HuH-7.5 (cell line): ENCODE measurements around the gene SIAH3.

Experiments
- DNase-seq: peaks from one replicate; pipeline ENCODE4 v3.0.0; 2011; ENCODE audit warnings: low spot score

The SIAH3 gene

GRCh38 chr13:45820106-45820838 lies 31.3 kb downstream of the SIAH3 start:
- DNase-seq, result no peak

GRCh38 chr13:45817833-45818232 lies 33.7 kb downstream of the SIAH3 start:
- DNase-seq, result no peak

DNA sequence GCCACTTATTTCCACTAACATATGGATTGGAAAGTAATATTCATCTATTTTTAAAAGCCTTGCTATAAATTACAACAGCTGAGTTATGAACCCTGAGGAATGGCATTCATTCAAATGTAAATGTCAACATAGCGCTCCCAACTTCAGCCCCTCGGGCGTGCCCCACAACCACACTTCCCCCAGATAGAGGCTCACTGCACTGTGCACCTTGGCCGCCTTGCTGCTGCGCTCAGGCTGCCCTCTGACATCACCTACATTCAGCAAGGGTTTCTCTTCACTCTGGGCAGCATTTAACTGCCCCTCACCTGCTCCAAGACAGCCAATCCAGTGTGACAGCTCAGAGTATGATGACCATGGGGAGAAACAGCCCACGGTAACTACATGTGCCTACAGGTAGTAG lies 35.1 kb downstream of the SIAH3 start:
- no peak for DNase-seq

DNA sequence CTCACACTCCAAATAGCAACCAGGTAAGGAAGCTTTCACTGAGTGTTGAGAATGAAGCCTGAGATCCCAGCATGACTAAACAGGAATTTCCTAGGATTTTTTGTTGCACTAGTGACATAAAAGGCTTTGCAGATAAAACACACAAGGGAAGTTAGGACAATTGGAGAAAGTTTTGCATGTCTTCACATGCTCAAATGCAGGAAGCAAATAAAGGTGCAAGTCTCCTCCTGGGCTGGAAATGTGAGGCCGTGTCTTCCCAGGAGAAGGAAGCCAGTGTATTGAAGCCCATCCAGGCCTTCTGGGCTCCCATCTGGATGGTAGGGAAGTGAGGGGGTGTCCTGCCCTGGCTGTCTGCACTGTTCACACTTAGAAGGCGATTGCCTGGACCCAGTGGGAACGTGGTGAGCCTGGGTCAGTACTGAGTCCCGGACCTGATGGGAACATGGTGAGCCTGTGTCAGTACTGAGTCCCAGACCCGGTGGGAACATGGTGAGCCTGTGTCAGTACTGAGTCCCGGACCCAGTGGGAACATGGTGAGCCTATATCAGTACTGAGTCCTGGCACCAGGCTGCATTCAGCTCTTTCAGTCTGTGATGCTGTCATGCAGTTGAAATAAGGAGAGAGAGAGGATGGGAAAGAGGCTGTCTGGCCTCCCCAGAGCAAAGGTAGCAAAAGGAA lies 38.7 kb downstream of the SIAH3 start:
- DNase-seq, result no peak

- no peak for DNase-seq
Observed at GRCh38 chr13:45811891-45812694, 39.5 kb downstream of the SIAH3 start.

DNA sequence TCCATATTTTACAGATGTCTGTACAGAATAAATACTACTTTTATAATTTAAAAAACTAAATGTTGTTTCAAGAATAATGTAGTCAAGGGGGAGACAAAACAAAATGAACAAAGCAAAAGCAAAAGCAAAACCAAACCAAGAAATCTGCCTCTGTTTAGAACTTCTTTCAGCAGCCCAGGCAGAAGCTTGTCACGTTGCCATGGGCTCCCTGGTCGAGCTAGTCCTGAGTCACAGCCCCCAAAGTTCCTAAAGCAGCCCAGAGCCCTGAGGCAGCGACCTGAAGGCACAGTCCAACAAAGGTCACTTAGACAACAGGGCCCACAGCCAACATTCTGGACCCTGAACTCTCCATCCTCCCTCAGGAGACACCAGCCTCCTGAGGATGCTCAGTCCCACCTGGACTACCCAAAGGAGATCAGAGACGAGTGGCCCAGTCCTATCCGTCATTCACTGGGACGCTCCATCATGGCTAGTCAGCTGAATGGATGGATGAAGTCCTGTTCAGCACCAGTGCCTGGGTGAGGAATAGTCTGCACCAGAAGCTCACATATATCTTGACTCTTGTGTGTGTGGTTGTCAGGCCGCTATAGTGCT lies 41.7 kb downstream of the SIAH3 start:
- no peak for DNase-seq

DNA sequence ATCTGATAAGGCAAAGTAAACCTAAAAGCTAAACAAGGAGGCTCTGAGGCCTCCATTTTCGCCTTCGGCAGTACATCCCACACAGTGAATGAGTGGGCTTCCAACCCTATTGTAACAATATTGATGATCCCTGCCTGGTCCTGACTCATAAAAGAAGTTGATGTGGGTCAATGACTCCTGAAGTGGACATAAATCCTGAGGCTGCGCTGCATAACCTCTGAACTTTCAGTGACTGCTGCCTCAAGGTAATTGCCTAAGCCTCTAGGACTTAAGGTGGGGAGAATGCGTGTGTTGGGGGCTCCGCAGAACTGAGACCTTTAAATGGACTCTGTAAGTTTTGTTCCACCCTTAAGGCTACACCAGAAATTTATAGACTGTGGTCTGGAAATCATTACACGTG lies 42.6 kb downstream of the SIAH3 start:
- no peak for DNase-seq

GRCh38 chr13:45807520-45808099 lies 43.9 kb downstream of the SIAH3 start:
- peak; percentile 55 for DNase-seq

DNA sequence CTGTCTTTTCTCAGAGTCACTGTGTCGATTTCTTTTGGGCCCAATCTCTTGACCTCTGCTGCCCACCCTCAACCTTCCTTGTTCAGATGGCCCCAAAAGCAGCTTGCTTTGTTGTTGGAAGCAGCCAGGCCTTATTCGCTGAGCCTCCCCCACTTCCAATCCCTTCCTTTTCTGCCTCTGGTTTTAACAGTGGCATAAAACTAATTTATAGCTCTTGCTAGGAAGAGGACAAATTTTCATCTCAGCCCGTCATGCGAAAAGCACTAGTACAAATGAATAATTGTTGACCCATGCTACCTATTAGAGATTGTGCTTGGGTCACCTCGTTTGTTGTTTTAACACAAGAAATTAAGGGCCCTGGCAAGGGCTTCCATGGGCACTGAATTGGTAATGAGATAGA lies 51.1 kb downstream of the SIAH3 start:
- no peak for DNase-seq

DNA sequence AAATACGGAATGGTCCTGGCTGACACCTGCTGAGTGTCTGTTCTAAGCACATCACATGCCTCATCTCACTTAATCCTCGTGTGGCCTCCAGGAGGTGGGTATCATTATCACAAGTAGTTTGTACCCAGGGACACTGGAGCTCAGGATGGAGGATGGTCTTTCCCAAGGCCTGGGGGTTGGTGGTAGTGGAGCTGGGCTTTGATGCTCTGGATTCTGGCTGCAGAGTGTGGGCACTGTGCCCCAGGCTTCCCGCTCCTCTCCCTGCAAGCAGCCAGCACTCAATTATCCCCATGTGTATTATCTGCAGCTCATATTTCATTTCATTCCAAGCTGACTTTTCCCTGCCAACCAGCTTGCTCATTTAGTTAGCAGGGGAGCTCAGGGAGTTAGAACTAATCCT lies 52.1 kb downstream of the SIAH3 start:
- no peak for DNase-seq

DNA sequence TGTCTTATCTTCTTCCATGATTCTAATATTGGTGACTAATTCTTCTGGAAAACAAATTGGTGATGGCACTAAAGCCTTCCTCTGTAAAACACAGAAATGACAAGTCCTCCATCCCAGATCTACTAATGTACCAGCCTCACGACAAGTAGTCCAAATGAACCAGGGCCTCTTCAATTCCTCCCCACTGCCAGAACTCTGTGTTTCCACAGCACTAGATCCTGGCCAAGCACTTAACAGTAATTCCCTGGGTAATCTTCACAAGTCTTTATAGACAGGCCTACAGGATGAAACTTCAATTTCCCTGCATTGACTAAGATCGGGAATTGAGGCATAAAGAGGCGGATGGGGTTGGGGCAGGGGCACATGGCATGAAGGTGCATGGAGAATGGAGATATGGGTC lies 52.7 kb downstream of the SIAH3 start:
- no peak for DNase-seq

DNA sequence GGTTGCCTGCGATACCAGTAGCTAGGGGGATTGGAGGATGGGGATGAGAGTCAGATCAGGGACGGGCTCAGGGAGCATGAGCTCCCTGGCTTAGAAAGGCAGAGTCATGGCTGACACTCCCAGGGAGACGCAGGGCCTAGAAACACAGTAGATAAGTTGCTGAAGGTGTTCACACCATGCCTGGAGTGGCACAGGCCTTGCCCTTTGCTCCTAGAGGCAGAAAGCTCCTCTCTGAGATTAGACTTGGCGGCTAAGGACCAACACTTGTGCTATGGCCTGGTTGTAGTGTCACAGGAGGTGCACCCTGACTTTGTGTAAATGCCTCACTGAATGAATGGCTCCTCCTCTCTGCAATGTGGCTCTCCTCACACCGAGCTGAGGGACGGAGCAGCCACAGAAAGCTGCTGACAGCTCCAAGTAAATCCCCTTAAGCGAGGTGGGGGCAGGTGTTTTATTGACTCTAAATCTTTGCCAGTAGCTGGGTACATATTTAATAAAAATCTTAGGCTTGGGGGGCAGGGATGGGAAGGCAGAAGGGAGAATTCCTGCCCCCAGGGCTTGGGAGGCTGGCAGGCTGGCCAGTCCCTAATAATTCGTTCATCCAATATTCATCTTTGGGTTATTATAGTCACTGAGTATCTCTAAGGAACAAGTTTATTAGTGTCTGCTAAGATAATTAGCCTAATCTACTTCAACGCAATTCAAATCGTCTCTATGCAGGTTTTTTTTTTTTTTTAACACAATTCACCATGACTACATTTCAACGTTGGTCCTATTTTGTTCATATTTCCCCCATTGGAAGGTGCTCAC lies 54.9 kb downstream of the SIAH3 start:
- DNase-seq, result no peak

- DNase-seq, result no peak
Observed at GRCh38 chr13:45792827-45793303, 58.7 kb downstream of the SIAH3 start.

GRCh38 chr13:45788011-45788410 lies 63.5 kb downstream of the SIAH3 start:
- DNase-seq, result no peak

GRCh38 chr13:45787346-45787745 lies 64.2 kb downstream of the SIAH3 start:
- no peak for DNase-seq

DNA sequence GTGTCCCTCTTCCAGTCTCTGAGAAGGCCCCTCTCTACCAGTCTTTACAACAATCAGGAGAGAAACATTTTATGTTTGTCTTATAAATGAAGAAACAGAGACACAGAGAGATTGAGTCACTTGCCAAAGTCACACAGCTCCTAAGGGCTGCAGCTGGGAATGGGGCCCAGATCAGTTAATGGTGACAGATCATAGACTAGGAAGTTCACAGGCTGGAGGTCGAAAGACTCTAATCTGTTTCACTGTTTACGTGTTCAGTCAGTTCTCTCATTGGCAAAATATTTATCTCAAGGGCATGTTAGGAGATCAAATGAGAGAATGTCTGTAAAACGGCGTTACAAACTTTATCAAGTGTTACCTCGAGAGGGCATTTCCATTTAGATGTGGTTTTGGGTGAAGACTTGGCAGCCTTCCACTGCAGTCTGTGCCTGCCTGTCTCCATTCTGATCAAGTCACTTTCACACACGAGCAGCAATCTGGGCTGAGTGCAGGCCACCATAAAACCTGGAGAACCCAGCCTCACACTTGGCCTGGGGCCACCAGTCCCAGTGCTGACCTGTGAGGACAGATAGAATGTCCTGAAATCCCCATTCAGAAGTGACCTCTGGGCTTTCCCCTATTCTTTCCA lies 65.1 kb downstream of the SIAH3 start:
- DNase-seq, result no peak

GRCh38 chr13:45784755-45785675 lies 66.5 kb downstream of the SIAH3 start:
- DNase-seq, result no peak

- DNase-seq, result no peak
Observed at GRCh38 chr13:45783346-45784043, 68.1 kb downstream of the SIAH3 start.
